GM19438 (cell line): ENCODE results near the gene PHAX.
"Not testable (repeated sequence)": the region's sequence is repeated elsewhere in the genome, so short reads cannot be mapped to it uniquely, and the experiment has no call there.

Experiments used
- ATAC-seq: cut with Tn5 transposase; IDR thresholded peaks from one replicate; pipeline ENCODE4 v1.9.1; 2021; ENCODE audit warnings: low read depth; ENCODE audit not compliant: unreplicated experiment

PHAX gene

DNA sequence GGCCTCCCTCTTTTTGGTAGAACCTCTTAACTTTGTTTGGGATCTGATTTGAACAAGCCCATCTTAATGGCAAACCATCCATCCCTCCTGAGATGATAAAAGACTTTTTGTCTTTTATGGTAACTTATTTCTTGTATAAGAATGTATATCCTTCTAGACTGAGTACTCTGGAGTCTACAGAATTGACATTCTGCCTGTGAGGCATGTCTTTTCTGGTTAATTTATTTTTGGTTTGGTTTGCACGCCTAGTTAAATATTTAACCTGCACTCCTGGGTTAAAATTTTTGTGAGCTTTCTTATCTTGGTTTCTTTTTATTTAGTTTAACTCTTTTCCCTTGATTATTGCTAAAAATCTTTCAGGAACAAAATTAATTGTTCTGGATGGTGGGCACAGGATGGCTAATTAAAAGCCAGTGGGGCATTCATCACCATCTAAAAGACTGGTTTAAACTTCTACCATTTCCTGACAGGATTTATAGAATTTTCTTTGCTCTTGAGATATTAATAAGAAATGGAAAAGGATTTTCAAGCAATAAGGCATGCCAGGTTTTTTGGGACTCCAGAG is 50.3 kb downstream of the PHAX start:
- no peak for ATAC-seq

DNA sequence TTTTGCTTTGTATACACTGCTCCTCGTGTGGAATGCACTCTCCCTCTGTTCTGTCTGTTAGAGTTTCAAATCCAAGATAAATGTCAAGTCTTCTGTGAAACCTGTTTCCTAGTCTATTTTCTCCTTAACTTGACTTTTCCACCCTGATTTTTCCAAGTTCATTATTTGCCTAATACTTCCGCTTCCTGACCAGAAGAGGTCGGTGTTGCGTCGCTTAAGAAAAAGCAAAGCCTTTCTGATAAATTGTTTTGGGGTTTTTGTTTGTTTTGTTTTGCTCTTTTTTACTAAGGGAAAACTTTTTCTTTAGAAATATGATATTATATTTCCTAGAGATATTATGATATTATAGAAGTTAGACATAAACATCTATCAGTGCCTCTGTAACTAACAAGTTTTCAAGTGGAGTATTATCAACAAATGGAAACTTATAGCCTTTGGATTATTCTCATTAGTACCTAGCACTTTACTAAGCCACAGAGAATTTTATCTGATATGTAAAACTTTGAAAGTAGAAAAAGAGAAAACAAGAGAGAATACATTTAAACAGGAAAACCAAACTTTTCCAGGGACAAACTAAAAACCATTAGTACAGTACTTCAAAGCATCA is 55.8 kb downstream of the PHAX start:
- ATAC-seq = no peak

DNA sequence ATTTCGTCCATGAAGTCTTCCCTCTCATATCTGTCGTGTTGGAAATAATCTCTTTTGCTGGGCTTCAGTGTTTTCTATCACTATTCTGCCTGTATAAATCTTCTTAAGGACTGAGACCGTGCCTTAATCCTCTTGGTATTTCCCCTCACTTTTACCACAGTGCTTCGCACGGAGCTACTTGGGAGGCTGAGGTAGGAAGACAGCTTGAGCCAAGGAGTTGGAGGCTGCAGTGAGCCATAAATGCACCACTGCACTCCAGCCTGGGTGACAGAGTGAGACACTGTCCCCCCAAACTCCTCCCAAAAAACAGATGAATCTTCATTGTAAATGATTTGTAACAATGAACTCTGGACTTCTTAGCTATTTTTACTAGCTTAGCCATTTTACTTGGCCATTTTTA is 57.8 kb downstream of the PHAX start:
- no peak for ATAC-seq

DNA sequence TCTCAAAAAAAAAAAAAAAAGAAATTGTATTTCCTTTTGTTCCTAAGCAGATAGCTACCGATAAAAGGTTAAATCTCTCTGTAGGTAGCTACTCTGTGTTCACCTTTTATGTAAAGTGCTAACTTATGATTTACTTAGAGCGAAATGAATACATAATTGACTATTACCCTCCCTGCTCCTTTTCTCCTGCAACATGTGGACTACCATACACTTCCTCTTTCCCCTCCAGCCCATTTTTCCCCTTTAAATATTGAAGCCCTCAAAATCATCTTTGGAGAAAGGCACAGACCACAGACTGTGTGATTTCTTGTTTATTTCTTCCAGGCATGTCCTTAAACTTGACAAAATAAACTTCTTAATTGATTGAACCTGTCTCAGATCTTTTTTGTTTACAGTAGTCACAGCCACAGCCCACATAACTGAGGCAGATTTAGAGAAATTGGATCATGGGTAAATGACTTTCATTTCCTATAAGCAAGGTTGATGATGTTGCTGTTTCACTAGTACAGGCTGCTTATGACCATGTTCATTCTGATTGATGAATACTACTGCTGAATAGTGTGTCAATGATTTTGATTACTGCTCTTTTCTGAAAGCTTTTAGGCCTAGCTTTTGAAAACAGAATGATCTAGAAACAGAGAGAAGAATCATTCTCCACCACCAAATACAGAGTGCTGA is 59.2 kb downstream of the PHAX start:
- ATAC-seq = no peak

DNA sequence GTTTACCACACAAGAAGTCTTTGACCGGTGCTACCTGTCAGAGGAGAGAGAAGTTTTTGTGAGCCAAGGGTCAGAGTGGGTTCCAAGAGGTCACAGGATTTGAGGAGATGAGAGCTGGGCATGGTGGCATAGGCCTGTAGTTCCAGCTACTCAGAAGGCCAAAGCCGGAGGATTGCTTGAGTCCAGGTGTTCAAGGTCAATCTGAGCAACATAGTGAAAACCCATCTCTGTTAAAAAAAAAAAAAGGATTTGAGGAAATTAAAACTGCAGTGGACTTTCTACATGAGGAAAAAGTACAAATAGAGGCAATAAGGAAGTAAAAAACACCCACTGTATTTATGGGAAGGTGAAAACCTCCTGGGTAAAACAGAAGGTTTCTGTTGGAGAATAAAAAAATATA is 63.8 kb downstream of the PHAX start:
- ATAC-seq = no peak

- ATAC-seq = not testable (repeated sequence)
Measured at GRCh38 chr5:126670109-126670508, 69.4 kb downstream of the PHAX start.

- ATAC-seq = not testable (repeated sequence)
Measured at GRCh38 chr5:126671681-126672080, 70.9 kb downstream of the PHAX start.

DNA sequence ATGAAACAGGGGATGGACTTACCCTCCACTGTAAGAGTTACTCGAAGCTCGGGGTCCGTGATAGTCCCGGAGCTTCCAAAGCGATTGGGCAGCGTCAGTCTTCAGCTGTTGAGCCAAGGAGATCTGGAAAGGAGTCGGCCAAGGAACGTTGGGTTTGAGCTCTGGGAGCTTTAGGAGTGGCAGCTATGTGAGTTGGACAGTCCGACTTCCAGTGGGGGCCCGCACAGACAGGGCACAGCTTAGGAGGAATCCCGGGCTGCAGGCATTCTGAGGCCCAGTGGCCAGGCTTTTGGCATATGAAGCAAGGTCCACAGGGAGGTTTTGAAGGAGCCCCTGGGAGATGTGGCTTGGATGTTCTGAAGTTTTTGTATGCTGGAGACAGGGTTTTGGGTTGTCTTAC is 72.7 kb downstream of the PHAX start:
- no peak for ATAC-seq

DNA sequence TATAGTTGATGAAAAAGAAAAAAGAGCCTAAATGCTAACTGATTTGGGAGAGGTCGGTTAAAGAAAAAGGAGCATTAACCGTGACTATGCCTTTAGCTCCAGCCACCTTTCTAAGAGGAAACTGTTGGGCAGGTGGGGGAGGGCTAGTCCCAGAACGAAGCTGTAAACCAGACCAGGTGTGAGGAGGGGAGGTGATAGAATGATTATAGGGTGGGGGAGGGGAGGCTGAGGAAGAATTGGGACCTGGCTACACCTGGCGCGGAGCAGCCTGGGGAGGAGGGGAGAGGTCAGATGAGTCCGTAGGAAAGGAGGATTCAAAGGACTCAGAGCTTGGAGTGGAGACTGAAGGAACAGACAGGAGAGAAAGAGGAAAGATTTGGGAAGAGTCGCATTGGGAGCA is 73.4 kb downstream of the PHAX start:
- no peak for ATAC-seq

DNA sequence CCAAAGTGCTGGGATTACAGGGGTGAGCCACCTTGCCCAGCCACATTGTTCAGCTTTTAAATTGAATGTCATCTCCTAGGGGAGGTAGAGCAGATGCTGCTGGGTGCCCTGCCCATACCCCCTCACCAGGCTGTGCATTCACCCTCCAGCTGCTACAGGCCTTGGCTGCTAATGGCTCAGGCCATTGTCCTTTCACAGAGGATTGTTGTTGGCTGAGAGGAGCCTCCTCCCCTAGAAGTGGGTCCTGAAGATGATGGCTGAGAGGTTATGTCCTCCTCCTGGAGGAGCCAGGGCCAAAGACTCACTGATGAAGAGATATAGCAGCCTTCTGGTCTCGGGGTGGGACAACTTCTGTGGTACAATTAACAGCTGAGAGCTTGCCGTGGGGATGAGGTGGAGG is 74.6 kb downstream of the PHAX start:
- no peak for ATAC-seq

GRCh38 chr5:126676195-126676624 is 75.5 kb downstream of the PHAX start:
- ATAC-seq = peak; percentile 70
